HepG2 (cell line): ENCODE measurements around the gene TTC16. TPM values are rescaled to one million over a fixed set of nuclear protein-coding genes. Genes with fewer than 3 reads are reported as not detected.

Experiments used
- ATAC-seq: fragments of 200-7000 bp; cut with Tn5 transposase; 3 replicates; pipeline ENCODE4 v1.9.1; 2020; ENCODE audit warnings: mild to moderate bottlenecking, moderate library complexity
- BruUV-seq: library from RNA; stranded (reverse); fragments of 400-500 nt; replicated peaks from 2 replicates; lab custom pipeline; 2021; lab: Mats Ljungman, UMichigan
- CTCF ChIA-PET: fragments of 300-600 bp; formaldehyde crosslinking; extraction: SDS; loops from one replicate; lab custom pipeline; 2021; ENCODE audit warnings: low total read pairs, inconsistent platforms, low intra/inter-chr PET ratio; lab: Yijun Ruan, JAX
- POLR2A ChIA-PET: fragments of 350-600 bp; sonication (Branson Sonifier 250); formaldehyde crosslinking; loops from one replicate; lab custom pipeline; 2020; ENCODE audit warnings: antibody characterized with exemption, inconsistent platforms; lab: Yijun Ruan, JAX
- DNase-seq: peaks from one replicate; pipeline ENCODE4 v3.0.0-alpha.2; 2015; ENCODE audit warnings: low spot score
- FAIRE-seq: peaks from 3 replicates; lab custom pipeline; 2011; peaks lifted over from hg19 to GRCh38; lab: Jason Lieb, UNC
- H2AFZ ChIP-seq: one replicate; pipeline ENCODE4 v1.6.1; 2011; ENCODE audit warnings: low read length, inconsistent platforms
- H3K27ac ChIP-seq: fragments of 300-600 bp; 3 replicates; pipeline ENCODE4 v1.8.0; 2011; ENCODE audit warnings: mixed run types, mild to moderate bottlenecking, mixed read lengths, low read length, inconsistent platforms; ENCODE audit not compliant: insufficient read depth; ENCODE audit errors: extremely low read length
- H3K27me3 ChIP-seq, 2 experiments: fragments of 200-600 bp in 1 of 2; 2 replicates in 1 of 2; 3 replicates in 1 of 2; pipeline versions ENCODE4 v1.6.0 to v1.8.0; 2011; ENCODE audit warnings: low read length in 2 of 2, mild to moderate bottlenecking in 2 of 2, moderate library complexity in 2 of 2, inconsistent platforms in 1 of 2; ENCODE audit not compliant: insufficient read depth in 2 of 2, control insufficient read depth in 1 of 2
- H3K36me3 ChIP-seq, 2 experiments: fragments of 200-600 bp in 1 of 2; replicated peaks in 1 of 2; 2 replicates in 1 of 2; 3 replicates in 1 of 2; pipeline versions ENCODE4 v1.5.1 to v1.8.0; 2011; ENCODE audit warnings: low read length in 2 of 2, inconsistent platforms in 1 of 2; ENCODE audit not compliant: insufficient read depth in 2 of 2, control insufficient read depth in 1 of 2
- H3K4me1 ChIP-seq: 2 replicates; pipeline ENCODE4 v1.5.1; 2012; ENCODE audit warnings: low read length, inconsistent platforms; ENCODE audit not compliant: insufficient read depth
- H3K4me2 ChIP-seq: 2 replicates; pipeline ENCODE4 v1.6.0; 2011; ENCODE audit warnings: low read depth, low read length, inconsistent platforms
- H3K4me3 ChIP-seq, 3 experiments: fragments of 200-600 bp in 1 of 3; sonication (generic), shearing (Covaris generic) in 1 of 3; replicated peaks in 1 of 3; 2 replicates each; pipeline ENCODE4 v1.5.1; 2011 to 2016; ENCODE audit warnings: low read length in 3 of 3, inconsistent platforms in 2 of 3, low read depth in 2 of 3, mild to moderate bottlenecking in 2 of 3, control low read depth in 1 of 3, mixed read lengths in 1 of 3; ENCODE audit not compliant: insufficient read depth in 1 of 3
- H3K79me2 ChIP-seq: one replicate; pipeline ENCODE4 v1.6.1; 2011; ENCODE audit warnings: low read length, inconsistent platforms; ENCODE audit not compliant: insufficient read depth
- H3K9ac ChIP-seq: 2 replicates; pipeline ENCODE4 v1.6.0; 2011; ENCODE audit warnings: mild to moderate bottlenecking, low read depth, low read length, inconsistent platforms; ENCODE audit not compliant: insufficient read depth
- H3K9me3 ChIP-seq: 2 replicates; pipeline ENCODE4 v1.5.1; 2012; ENCODE audit warnings: mild to moderate bottlenecking, low read length
- H4K20me1 ChIP-seq: 2 replicates; pipeline ENCODE4 v1.6.0; 2011; ENCODE audit warnings: inconsistent platforms, mild to moderate bottlenecking, low read length, moderate library complexity; ENCODE audit not compliant: insufficient read depth
- FOXA1 ChIP-seq, 2 experiments: fragments of 450-650 bp in 1 of 2; sonication (generic) in 1 of 2; formaldehyde crosslinking in 1 of 2; IDR thresholded peaks; 2 replicates each; pipeline versions ENCODE4 v1.4.0 to v1.6.1; 2016 to 2020; ENCODE audit warnings: missing genetic modification reagents in 1 of 2
- FOXA3 ChIP-seq: IDR thresholded peaks from 2 replicates; pipeline ENCODE4 v1.6.1; 2016; ENCODE audit warnings: missing genetic modification reagents, missing compliant biosample characterization
- GABPA ChIP-seq, 2 experiments: IDR thresholded peaks; 2 replicates each; pipeline ENCODE4 v1.6.1; 2011 to 2016; ENCODE audit warnings: low read depth in 2 of 2, low read length in 1 of 2, missing biosample characterization in 1 of 2, missing genetic modification characterization in 1 of 2
- GABPB1 ChIP-seq: IDR thresholded peaks from 2 replicates; pipeline ENCODE4 v1.6.1; 2016; ENCODE audit warnings: mild to moderate bottlenecking, missing genetic modification reagents, moderate library complexity, missing compliant biosample characterization
- JUN ChIP-seq: sonication (generic); formaldehyde crosslinking; IDR thresholded peaks from 2 replicates; pipeline ENCODE4 v1.4.0; 2020; ENCODE audit warnings: mild to moderate bottlenecking, missing genetic modification reagents
- MYC ChIP-seq: sonication (generic); formaldehyde crosslinking; IDR thresholded peaks from 2 replicates; pipeline ENCODE4 v1.9.0; 2021; ENCODE audit warnings: missing genetic modification reagents, borderline replicate concordance
- NR2F2 ChIP-seq: IDR thresholded peaks from 2 replicates; pipeline ENCODE4 v1.6.1; 2012; ENCODE audit warnings: low read depth, inconsistent platforms, borderline replicate concordance
- NR3C1 ChIP-seq: sonication (generic); formaldehyde crosslinking; IDR thresholded peaks from 2 replicates; pipeline ENCODE4 v1.4.0; 2020; ENCODE audit warnings: missing genetic modification reagents
- RARG ChIP-seq: sonication (generic); formaldehyde crosslinking; IDR thresholded peaks from 2 replicates; pipeline ENCODE4 v1.4.0; 2020; ENCODE audit warnings: low read depth, mild to moderate bottlenecking, missing genetic modification reagents
- RFX1 ChIP-seq: fragments of 450-650 bp; IDR thresholded peaks from 2 replicates; pipeline ENCODE4 v1.6.1; 2017
- RFX3 ChIP-seq: IDR thresholded peaks from 2 replicates; pipeline ENCODE4 v1.6.1; 2016; ENCODE audit warnings: missing biosample characterization, missing genetic modification reagents
- RFX5 ChIP-seq: IDR thresholded peaks from 2 replicates; pipeline ENCODE4 v1.6.1; 2011; ENCODE audit warnings: low read depth, low read length, improper control_type of control experiment
- RXRB ChIP-seq: IDR thresholded peaks from 2 replicates; pipeline ENCODE4 v1.6.1; 2016; ENCODE audit warnings: borderline replicate concordance, missing genetic modification reagents, missing compliant biosample characterization
- SALL1 ChIP-seq: sonication (generic); formaldehyde crosslinking; IDR thresholded peaks from 2 replicates; pipeline ENCODE4 v1.8.0; 2022; ENCODE audit warnings: mild to moderate bottlenecking, missing genetic modification reagents
- SAP130 ChIP-seq: IDR thresholded peaks from 2 replicates; pipeline ENCODE4 v1.6.1; 2016; ENCODE audit warnings: low read depth
- ZFP91 ChIP-seq: sonication (generic); formaldehyde crosslinking; IDR thresholded peaks from 2 replicates; pipeline ENCODE4 v1.9.0; 2022; ENCODE audit warnings: missing genetic modification reagents, mild to moderate bottlenecking, borderline replicate concordance
- ZNF282 ChIP-seq: fragments of 450-650 bp; IDR thresholded peaks from 2 replicates; pipeline ENCODE4 v1.6.1; 2018; ENCODE audit not compliant: partially characterized antibody
- ZNF713 ChIP-seq: sonication (generic); formaldehyde crosslinking; IDR thresholded peaks from 2 replicates; pipeline ENCODE4 v1.4.0; 2020; ENCODE audit warnings: mild to moderate bottlenecking, missing genetic modification reagents
- ZNF780A ChIP-seq: sonication (generic); formaldehyde crosslinking; IDR thresholded peaks from 2 replicates; pipeline ENCODE4 v1.8.0; 2022; ENCODE audit warnings: mild to moderate bottlenecking, missing genetic modification reagents, moderate library complexity
- ZNF841 ChIP-seq: sonication (generic); formaldehyde crosslinking; IDR thresholded peaks from 2 replicates; pipeline ENCODE4 v1.8.1; 2023; ENCODE audit warnings: missing genetic modification reagents, borderline replicate concordance
- ZSCAN31 ChIP-seq: sonication (generic); formaldehyde crosslinking; IDR thresholded peaks from 2 replicates; pipeline ENCODE4 v1.5.0; 2020; ENCODE audit warnings: low read depth, mild to moderate bottlenecking, missing genetic modification reagents
- WGBS: methylation state at CpG from one replicate; pipeline ENCODE4 v1.1.6; 2017; ENCODE audit warnings: low lambda C conversion rate; 5-methylcytosine and 5-hydroxymethylcytosine counted together
- in situ Hi-C: cut with HindIII; loops from 2 replicates; pipeline ENCODE4 v1.10.0; 2017; ENCODE audit warnings: low pct_unique_long_range_greater_than_20kb; ENCODE audit not compliant: extremely low pct_ligation_motif_present
- intact Hi-C: fragments of 100-400 bp; cut with micrococcal nuclease; formaldehyde crosslinking; loops from one replicate; pipeline ENCODE4 v1.10.0; 2022; ENCODE audit not compliant: unreplicated experiment
- polyA plus RNA-seq, 8 experiments: library from polyadenylated mRNA; depleted of rRNA in 3 of 8; stranded (reverse) in 7 of 8; unstranded in 1 of 8; fragments of >200 nt; fragmentation: Illumina TruSeq in 4 of 8; extraction: Trizol in 4 of 8; gene quantifications; 2 replicates each; pipeline versions ENCODE4 v1.2.1 to v1.2.3, GENCODE V29; 2011 to 2016; ENCODE audit warnings: low read depth in 4 of 8, missing spikeins in 1 of 8, mixed read lengths in 1 of 8; ENCODE audit not compliant: insufficient read depth in 1 of 8
- total RNA-seq, 5 experiments: library from RNA; depleted of rRNA; stranded (reverse); fragments of >200 nt; fragmentation: Illumina TruSeq; extraction: Trizol; gene quantifications; 2 replicates each; pipeline ENCODE4 v1.2.3, GENCODE V29; 2016; ENCODE audit warnings: low read depth in 1 of 5
- TF ChIP-seq, protein P1 (sequence below): sonication (generic); formaldehyde crosslinking; IDR thresholded peaks from 2 replicates; pipeline ENCODE4 v1.8.1; 2023; ENCODE audit warnings: mild to moderate bottlenecking, missing genetic modification reagents, borderline replicate concordance

TTC16 gene
- total and polyA plus RNA-seq, 2 of the 13 experiments (the other 11 are each of a cell fraction or from before 2014, with no cell fraction given): not detected

- in situ Hi-C loops: no loop called here
- no peak within 1 kb of the TSS for H3K4me3 ChIP-seq
- H3K79me2 ChIP-seq: no peaks in the 10 kb centered on the region
- H3K27me3 ChIP-seq: peaks cover 3 to 13% of the 10 kb centered on the region in 2 experiments; a peak in 2 of 5 replicates
- H3K9me3 ChIP-seq: no peaks in the 10 kb centered on the region
- H2AFZ ChIP-seq: no peak within 1 kb of the TSS
- BruUV-seq: no TSS peak
- POLR2A ChIA-PET: interaction anchor here (1.4 kb wide), 1 partner anchor 9 kb away, joined by 4 read pairs; the partner anchor contains the start of genes PTRH1 and TTC16
- H3K9ac ChIP-seq: no peak within 1 kb of the TSS
- intact Hi-C loops: no loop called here
- peak; percentile 44 for ATAC-seq
- no peaks in the 10 kb centered on the region for H4K20me1 ChIP-seq
- CTCF ChIA-PET: interaction anchor here (1.4 kb wide), 1 partner anchor 116 kb away, joined by 3 read pairs; no protein-coding TSS in a partner anchor
- TF ChIP-seq RXRB (CRISPR knock-in tag) (no peak), ZNF841 (no peak), RFX5 (peak; percentile 38; the same call in 1 of the 2 replicates), ZNF713 (CRISPR knock-in tag) (no peak), GABPA (IDR thresholded peaks at IDR 0.05; ENCODE audit: low read depth, low read length) (no peak), GABPA (CRISPR knock-in tag; IDR thresholded peaks at IDR 0.05; ENCODE audit: low read depth) (peak; percentile 48; the same call in 1 of the 2 replicates), ZSCAN31 (CRISPR knock-in tag) (no peak), GABPB1 (CRISPR knock-in tag) (0 out of 2 replicates have a peak, but pooled peaks have one; percentile 29), ZNF282 (no peak), NR3C1 (no peak), MYC (CRISPR knock-in tag) (no peak), SALL1 (CRISPR knock-in tag) (no peak), FOXA3 (peak; percentile 79), RARG (CRISPR knock-in tag) (no peak), RFX3 (CRISPR knock-in tag) (peak; percentile 85), FOXA1 (IDR thresholded peaks at IDR 0.05) (no peak), FOXA1 (CRISPR knock-in tag; IDR thresholded peaks at IDR 0.05) (peak; percentile 74), ZNF780A (CRISPR knock-in tag) (no peak), ZFP91 (CRISPR knock-in tag) (peak; percentile 99), RFX1 (peak; percentile 60; the same call in 1 of the 2 replicates), NR2F2 (no peak), SAP130 (0 out of 2 replicates have a peak, but pooled peaks have one; percentile 19), JUN (CRISPR knock-in tag) (no peak)
- TF ChIP-seq, protein P1, sequence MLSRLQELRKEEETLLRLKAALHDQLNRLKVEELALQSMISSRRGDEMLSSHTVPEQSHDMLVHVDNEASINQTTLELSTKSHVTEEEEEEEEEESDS (CRISPR knock-in tag): no peak
- H3K4me1 ChIP-seq: peaks cover 28% of the 10 kb centered on the region
- no peak within 1 kb of the TSS for H3K27ac ChIP-seq
- H3K36me3 ChIP-seq: no peaks in the 10 kb centered on the region
- no peak for FAIRE-seq
- DNase-seq: no peak
- WGBS: 52% methylated on average over 10 of the region's 11 CpGs
- no peak within 1 kb of the TSS for H3K4me2 ChIP-seq
Measured at GRCh38 chr9:127706836-127707241, 9.0 kb upstream of the TTC16 start, which contains the start of gene CFAP157. Gene CFAP157, plus strand, starts transcription at chr9:127706988. Its CDS starts 44 bp downstream, at chr9:127707032.
